Tibial nerve (tissue), 4 donors: ENCODE measurements around the gene MGMT.

Experiments
- CTCF ChIP-seq, 5 experiments: fragments of 200-600 bp in 3 of 5; fragments of 450-650 bp in 2 of 5; sonication (generic) in 3 of 5; IDR thresholded peaks; one replicate each; pipeline ENCODE4 v1.5.1; 2016 to 2019; ENCODE audit warnings: antibody characterized with exemption in 5 of 5, mild to moderate bottlenecking in 3 of 5, moderate library complexity in 2 of 5
- EP300 ChIP-seq, 2 donors: sonication (generic); formaldehyde crosslinking; IDR thresholded peaks; one replicate each; pipeline ENCODE4 v1.6.1; 2017; ENCODE audit warnings: antibody characterized with exemption in 2 of 2, mild to moderate bottlenecking in 1 of 2
- POLR2A ChIP-seq, 2 donors: fragments of 450-650 bp; IDR thresholded peaks; one replicate each; pipeline ENCODE4 v1.6.1; 2017; ENCODE audit warnings: antibody characterized with exemption in 2 of 2, mild to moderate bottlenecking in 2 of 2, moderate library complexity in 2 of 2

GRCh38 chr10:129627442-129627841 lies 160.4 kb downstream of the MGMT start:
- no peak for TF ChIP-seq POLR2A (IDR thresholded peaks at IDR 0.05)
- no peak for TF ChIP-seq CTCF (IDR thresholded peaks at IDR 0.05)
- TF ChIP-seq EP300 (IDR thresholded peaks at IDR 0.05): no peak
